Gastroesophageal sphincter (tissue), 4 donors: ENCODE measurements around the gene RAB3C. TPM values are rescaled to one million over a fixed set of nuclear protein-coding genes. Genes with fewer than 3 reads are reported as not detected.
"Not testable (repeated sequence)": the region's sequence is repeated elsewhere in the genome, so short reads cannot be mapped to it uniquely, and the experiment has no call there.

ENCODE experiments used
- ATAC-seq: fragments of 150-250 bp; one replicate; pipeline ENCODE4 v1.9.1; 2016; ENCODE audit warnings: mild to moderate bottlenecking, moderate library complexity
- H3K27ac ChIP-seq, 4 donors: fragments of 200-600 bp; sonication (generic) in 3 of 4; 1 replicate in 3 of 4; 2 replicates in 1 of 4; pipeline ENCODE4 v1.5.1; 2016 to 2019
- H3K27me3 ChIP-seq: fragments of 200-600 bp; sonication (generic); one replicate; pipeline ENCODE4 v1.5.1; 2019
- H3K36me3 ChIP-seq, 2 donors: fragments of 200-600 bp; sonication (generic); one replicate each; pipeline ENCODE4 v1.5.1; 2019; ENCODE audit warnings: control low read depth in 1 of 2
- H3K4me1 ChIP-seq, 3 donors: fragments of 200-600 bp; sonication (generic); 1 replicate in 2 of 3; 2 replicates in 1 of 3; pipeline ENCODE4 v1.5.1; 2016 to 2019; ENCODE audit warnings: control low read depth in 2 of 3
- H3K4me3 ChIP-seq, 2 donors: fragments of 200-600 bp; sonication (generic); one replicate each; pipeline ENCODE4 v1.5.1; 2019; ENCODE audit warnings: mild to moderate bottlenecking in 1 of 2, moderate library complexity in 1 of 2
- H3K9me3 ChIP-seq, 3 donors: fragments of 200-600 bp; sonication (generic); one replicate each; pipeline ENCODE4 v1.5.1; 2017 to 2019; ENCODE audit warnings: control low read depth in 2 of 3
- CTCF ChIP-seq, 4 experiments: fragments of 200-600 bp in 2 of 4; fragments of 450-650 bp in 2 of 4; sonication (generic) in 1 of 4; IDR thresholded peaks; one replicate each; pipeline ENCODE4 v1.5.1; 2017 to 2019; ENCODE audit warnings: antibody characterized with exemption in 4 of 4, mild to moderate bottlenecking in 2 of 4, moderate library complexity in 2 of 4
- EP300 ChIP-seq: sonication (generic); formaldehyde crosslinking; IDR thresholded peaks from one replicate; pipeline ENCODE4 v1.6.1; 2017; ENCODE audit warnings: antibody characterized with exemption, mild to moderate bottlenecking
- POLR2A ChIP-seq, 2 donors: fragments of 450-650 bp; IDR thresholded peaks; one replicate each; pipeline ENCODE4 v1.6.1; 2017; ENCODE audit warnings: antibody characterized with exemption in 2 of 2, mild to moderate bottlenecking in 2 of 2, moderate library complexity in 1 of 2
- POLR2AphosphoS5 ChIP-seq: sonication (generic); formaldehyde crosslinking; IDR thresholded peaks from one replicate; pipeline ENCODE4 v1.6.1; 2017; ENCODE audit warnings: antibody characterized with exemption
- WGBS, 2 donors: methylation state at CpG; one replicate each; pipeline ENCODE4 v1.1.5; 2018; ENCODE audit warnings: low coverage in 1 of 2; 5-methylcytosine and 5-hydroxymethylcytosine counted together
- total RNA-seq, 4 donors: library from RNA; depleted of rRNA; stranded (reverse); fragments of >200 nt; gene quantifications; one replicate each; pipeline ENCODE4 v1.1.0, GENCODE V29; 2016

Gene RAB3C
- total RNA-seq, 4 donors from 2014 or later: 0.16 to 3.5 (median 2.1) TPM

DNA sequence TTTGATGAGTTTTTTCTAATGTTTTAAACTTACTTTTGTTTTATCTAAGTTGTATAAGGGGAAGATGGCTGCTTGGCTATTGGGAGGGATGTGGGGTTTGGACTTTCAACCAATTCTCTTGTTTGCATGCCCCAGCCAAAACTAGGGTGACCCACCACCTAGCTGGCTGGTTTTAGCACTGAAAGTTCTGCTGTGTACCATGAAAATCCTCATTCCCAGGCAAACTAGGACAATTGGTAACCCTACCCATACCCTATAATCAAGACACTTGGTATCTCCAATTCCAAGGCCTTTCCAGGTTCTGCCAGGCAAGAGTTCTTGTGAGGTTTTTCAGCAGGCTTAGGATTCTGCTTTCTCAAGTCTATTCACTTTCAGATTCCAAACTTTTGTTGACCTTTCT is 13.1 kb downstream of the RAB3C start:
- Histone ChIP-seq H3K36me3 (no peaks in the 10 kb centered on the region), H3K27ac (no peak overlapping the region), H3K27me3 (no peaks in the 10 kb centered on the region), H3K4me1 (no peaks in the 10 kb centered on the region), H3K4me3 (no peak overlapping the region), H3K9me3 (no peaks in the 10 kb centered on the region)
- ATAC-seq: no peak
- no peak for TF ChIP-seq CTCF (IDR thresholded peaks at IDR 0.05)
- no peak for TF ChIP-seq POLR2A (IDR thresholded peaks at IDR 0.05)

- Histone ChIP-seq H3K27me3 (no peaks in the 10 kb centered on the region), H3K9me3 (no peaks in the 10 kb centered on the region), H3K4me1 (no peaks in the 10 kb centered on the region), H3K36me3 (no peaks in the 10 kb centered on the region), H3K27ac (no peak overlapping the region), H3K4me3 (no peak overlapping the region)
- 100% methylated on average over 1 of the region's 1 CpG for WGBS, 2 donors
- ATAC-seq: no peak
- no peak for TF ChIP-seq CTCF (IDR thresholded peaks at IDR 0.05)
- no peak for TF ChIP-seq POLR2AphosphoS5
- no peak for TF ChIP-seq POLR2A (IDR thresholded peaks at IDR 0.05)
- TF ChIP-seq EP300: no peak
Observed at GRCh38 chr5:58598440-58598839, 15.6 kb downstream of the RAB3C start.

DNA sequence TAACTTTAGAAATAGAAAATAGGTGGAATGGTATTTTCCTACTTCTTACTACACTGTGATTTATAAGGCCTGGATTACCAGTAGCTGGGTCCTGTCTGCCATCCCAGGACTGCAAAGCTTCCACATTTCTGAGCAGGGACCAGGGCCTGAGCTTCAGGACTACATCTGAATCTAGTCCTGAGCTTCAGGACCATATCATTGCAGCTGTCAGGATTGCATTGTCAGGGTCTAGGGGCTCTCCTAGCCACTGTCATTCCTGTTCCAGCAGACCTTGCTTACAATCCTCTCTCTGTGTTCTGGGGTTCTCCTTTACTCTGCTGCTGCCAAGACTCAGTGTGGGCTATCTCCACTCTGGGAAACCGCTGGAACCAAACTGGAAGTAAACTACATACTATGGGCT is 16.3 kb downstream of the RAB3C start:
- Histone ChIP-seq H3K36me3 (no peaks in the 10 kb centered on the region), H3K27me3 (no peaks in the 10 kb centered on the region), H3K4me3 (no peak overlapping the region), H3K9me3 (no peaks in the 10 kb centered on the region), H3K27ac (no peak overlapping the region), H3K4me1 (no peaks in the 10 kb centered on the region)
- no peak for ATAC-seq
- no peak for TF ChIP-seq EP300
- no peak for TF ChIP-seq POLR2AphosphoS5
- TF ChIP-seq POLR2A (IDR thresholded peaks at IDR 0.05): no peak
- no peak for TF ChIP-seq CTCF (IDR thresholded peaks at IDR 0.05)
- WGBS, 2 donors: 60% methylated on average over 1 of the region's 1 CpG; no CpG with 5 or more reads in 1 of the 2 donors

GRCh38 chr5:58600613-58601012 is 17.7 kb downstream of the RAB3C start:
- 47% methylated on average over 2 of the region's 2 CpGs; no CpG with 5 or more reads in 1 of the 2 donors for WGBS, 2 donors
- not testable (repeated sequence) for H3K9me3 ChIP-seq, H3K27me3 ChIP-seq, H3K27ac ChIP-seq, ATAC-seq, H3K4me1 ChIP-seq, H3K36me3 ChIP-seq, H3K4me3 ChIP-seq

DNA sequence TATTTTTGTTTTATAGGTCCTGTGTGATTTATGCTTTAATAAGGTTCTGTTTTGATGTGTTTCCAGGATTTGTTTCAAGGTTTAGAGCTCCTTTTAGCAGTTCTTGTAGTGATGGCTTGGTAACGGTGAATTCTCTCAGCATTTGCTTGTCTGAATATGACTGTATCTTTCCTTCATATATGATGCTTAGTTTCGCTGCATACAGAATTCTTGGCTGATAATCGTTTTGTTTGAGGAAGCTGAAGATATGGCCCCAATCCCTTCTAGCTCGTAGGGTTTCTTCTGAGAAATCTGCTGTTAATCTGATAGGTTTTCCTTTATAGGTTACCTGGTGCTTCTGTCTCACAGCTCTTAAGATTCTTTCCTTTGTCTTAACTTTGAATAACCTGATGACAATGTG is 20.0 kb downstream of the RAB3C start:
- 84 to 100% methylated on average over 1 to 4 of the region's 4 CpGs for WGBS, 2 donors
- not testable (repeated sequence) for H3K4me3 ChIP-seq, H3K4me1 ChIP-seq, H3K27me3 ChIP-seq, ATAC-seq, H3K9me3 ChIP-seq, H3K27ac ChIP-seq, H3K36me3 ChIP-seq

GRCh38 chr5:58606064-58606463 is 23.2 kb downstream of the RAB3C start:
- peaks cover 0 to 16% (median 0%) of the 10 kb centered on the region in 3 donors for H3K9me3 ChIP-seq
- no peaks in the 10 kb centered on the region for H3K36me3 ChIP-seq
- WGBS, 2 donors: 20% methylated on average over 1 of the region's 4 CpGs; no CpG with 5 or more reads in 1 of the 2 donors
- TF ChIP-seq POLR2A (IDR thresholded peaks at IDR 0.05) (no peak), CTCF (IDR thresholded peaks at IDR 0.05) (no peak), POLR2AphosphoS5 (no peak), EP300 (no peak)
- no peaks in the 10 kb centered on the region for H3K4me1 ChIP-seq
- ATAC-seq: no peak
- no peak overlapping the region for H3K27ac ChIP-seq
- no peak overlapping the region for H3K4me3 ChIP-seq
- no peaks in the 10 kb centered on the region for H3K27me3 ChIP-seq
